Esophagus squamous epithelium (tissue), 5 donors: ENCODE data around the gene VPS35L. TPM values are rescaled to one million over a fixed set of nuclear protein-coding genes. Genes with fewer than 3 reads are reported as not detected.
A peak's percentile ranks its signal among the peaks of the same experiment; 100 is the strongest.
"Not testable (repeated sequence)": the region's sequence is repeated elsewhere in the genome, so short reads cannot be mapped to it uniquely, and the experiment has no call there.

Experiments used
- DNase-seq: peaks from one replicate; lab custom pipeline; 2025; lab: John Stamatoyannopoulos, UW
- H3K27ac ChIP-seq, 4 donors: fragments of 200-600 bp; sonication (generic); one replicate each; pipeline ENCODE4 v1.5.1; 2016 to 2019; ENCODE audit warnings: mild to moderate bottlenecking in 1 of 4
- H3K27me3 ChIP-seq, 4 donors: fragments of 200-600 bp; sonication (generic); 1 replicate in 3 of 4; 2 replicates in 1 of 4; pipeline versions ENCODE4 v1.5.1 to v1.6.0; 2017 to 2021; ENCODE audit warnings: antibody characterized with exemption in 1 of 4
- H3K36me3 ChIP-seq, 3 donors: fragments of 200-600 bp; sonication (generic); one replicate each; pipeline ENCODE4 v1.5.1; 2016 to 2019
- H3K4me1 ChIP-seq, 3 donors: fragments of 200-600 bp; sonication (generic); one replicate each; pipeline ENCODE4 v1.5.1; 2017 to 2019
- H3K4me3 ChIP-seq, 4 donors: fragments of 200-600 bp; sonication (generic); 1 replicate in 3 of 4; 2 replicates in 1 of 4; pipeline ENCODE4 v1.5.1; 2016 to 2019; ENCODE audit warnings: mild to moderate bottlenecking in 2 of 4, moderate library complexity in 1 of 4
- H3K9me3 ChIP-seq, 3 donors: fragments of 200-600 bp; sonication (generic); one replicate each; pipeline ENCODE4 v1.5.1; 2016 to 2019
- CTCF ChIP-seq, 6 experiments: fragments of 450-650 bp in 4 of 6; fragments of 200-600 bp in 2 of 6; sonication (generic) in 2 of 6; IDR thresholded peaks; one replicate each; pipeline ENCODE4 v1.5.1; 2016 to 2019; ENCODE audit warnings: antibody characterized with exemption in 6 of 6, mild to moderate bottlenecking in 4 of 6, moderate library complexity in 4 of 6
- POLR2A ChIP-seq, 4 donors: fragments of 450-650 bp; IDR thresholded peaks; one replicate each; pipeline ENCODE4 v1.6.1; 2017; ENCODE audit warnings: antibody characterized with exemption in 4 of 4, mild to moderate bottlenecking in 4 of 4, moderate library complexity in 3 of 4
- WGBS, 2 donors: methylation state at CpG; one replicate each; pipeline ENCODE4 v1.1.5; 2018; 5-methylcytosine and 5-hydroxymethylcytosine counted together
- intact Hi-C: fragments of 100-400 bp; cut with DNase I; formaldehyde crosslinking; loops from one replicate; pipeline ENCODE4 v1.15.0; 2022
- total RNA-seq, 4 donors: library from RNA; depleted of rRNA; stranded (reverse); fragments of >200 nt; gene quantifications; one replicate each; pipeline ENCODE4 v1.1.0, GENCODE V29; 2016
- donor health status: DM: yes; HTN: yes; CAD: no.

VPS35L gene
- total RNA-seq, 4 donors from 2014 or later = 20.8 to 32.9 (median 23.9) TPM

GRCh38 chr16:19542138-19542821, 13.2 kb upstream of the VPS35L start:
- no peak for TF ChIP-seq POLR2A (IDR thresholded peaks at IDR 0.05)
- TF ChIP-seq CTCF (IDR thresholded peaks at IDR 0.05) = no peak
- 61% methylated on average over 3 of the region's 3 CpGs for WGBS, 2 donors
- no peak for DNase-seq
- Histone ChIP-seq H3K4me3 (no peak overlapping the region), H3K36me3 (peaks cover 0 to 73% (median 0%) of the 10 kb centered on the region in 3 donors), H3K27ac (no peak overlapping the region), H3K27me3 (no peaks in the 10 kb centered on the region), H3K9me3 (no peaks in the 10 kb centered on the region), H3K4me1 (no peaks in the 10 kb centered on the region)
- intact Hi-C loops = no loop called here

DNA sequence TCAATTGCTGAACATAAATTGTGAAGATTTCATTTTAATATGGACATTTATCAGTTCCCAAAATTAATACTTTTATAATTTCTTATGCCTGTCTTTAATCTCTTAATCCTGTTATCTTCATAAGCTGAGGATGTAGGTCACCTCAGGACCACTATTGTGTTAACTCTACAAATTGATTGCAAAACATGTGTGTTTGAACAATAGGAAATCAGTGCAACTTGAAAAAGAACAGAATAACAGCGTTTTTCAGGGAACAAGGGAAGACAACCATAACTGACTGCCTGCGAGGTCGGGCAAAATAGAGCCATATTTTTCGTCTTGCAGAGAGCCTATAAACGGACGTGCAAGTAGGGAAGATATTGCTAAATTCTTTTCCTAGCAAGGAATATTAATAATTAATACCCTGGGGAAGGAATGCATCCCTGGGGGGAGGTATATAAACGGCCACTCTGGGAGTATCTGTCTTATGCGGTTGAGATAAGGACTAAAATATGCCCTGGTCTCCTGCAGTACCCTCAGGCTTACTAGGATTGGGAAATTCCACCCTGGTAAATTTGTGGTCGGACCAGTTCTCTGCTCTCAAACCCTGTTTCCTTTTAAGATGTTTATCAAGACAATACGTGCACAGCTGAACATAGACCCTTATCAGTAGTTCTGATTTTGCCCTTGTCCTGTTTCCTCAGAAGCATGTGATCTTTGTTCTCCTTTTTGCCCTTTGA, 12.1 kb upstream of the VPS35L start:
- H3K27me3 ChIP-seq, H3K4me3 ChIP-seq, intact Hi-C loops, H3K27ac ChIP-seq, DNase-seq, H3K9me3 ChIP-seq, H3K4me1 ChIP-seq: not testable (repeated sequence)
- 74 to 75% methylated on average over 10 of the region's 10 CpGs for WGBS, 2 donors
- H3K36me3 ChIP-seq = peaks cover 0 to 75% (median 1%) of the 10 kb centered on the region in 3 donors

- DNase-seq = no peak
- Histone ChIP-seq H3K27ac (no peak overlapping the region), H3K4me3 (no peak overlapping the region), H3K4me1 (no peaks in the 10 kb centered on the region), H3K36me3 (peaks cover 0 to 74% (median 4%) of the 10 kb centered on the region in 3 donors), H3K27me3 (no peaks in the 10 kb centered on the region), H3K9me3 (no peaks in the 10 kb centered on the region)
- TF ChIP-seq POLR2A (IDR thresholded peaks at IDR 0.05) (no peak), CTCF (IDR thresholded peaks at IDR 0.05) (no peak)
- intact Hi-C loops = no loop called here
- 89 to 99% methylated on average over 3 of the region's 3 CpGs for WGBS, 2 donors
Observed at GRCh38 chr16:19548144-19548543, 7.4 kb upstream of the VPS35L start.

GRCh38 chr16:19549673-19550072, 5.8 kb upstream of the VPS35L start:
- TF ChIP-seq POLR2A (IDR thresholded peaks at IDR 0.05) (no peak), CTCF (IDR thresholded peaks at IDR 0.05) (no peak)
- H3K27ac ChIP-seq = no peak overlapping the region
- H3K4me1 ChIP-seq = peaks cover 0 to 6% (median 3%) of the 10 kb centered on the region in 3 donors
- intact Hi-C loops = no loop called here
- no peaks in the 10 kb centered on the region for H3K9me3 ChIP-seq
- DNase-seq = no peak
- no peaks in the 10 kb centered on the region for H3K27me3 ChIP-seq
- no peak overlapping the region for H3K4me3 ChIP-seq
- peaks cover 0 to 59% (median 4%) of the 10 kb centered on the region in 3 donors for H3K36me3 ChIP-seq

GRCh38 chr16:19555938-19556771, 652 bp downstream of the VPS35L start:
- no peak for DNase-seq
- peak overlapping the region; percentile 78 to 95 (median 90) for H3K27ac ChIP-seq
- H3K9me3 ChIP-seq = no peaks in the 10 kb centered on the region
- H3K27me3 ChIP-seq = no peaks in the 10 kb centered on the region
- peaks cover 8 to 27% (median 9%) of the 10 kb centered on the region in 3 donors for H3K4me1 ChIP-seq
- H3K36me3 ChIP-seq = peaks cover 0 to 10% (median 0%) of the 10 kb centered on the region in 3 donors
- WGBS, 2 donors = 72 to 77% methylated on average over 7 to 8 of the region's 19 CpGs
- H3K4me3 ChIP-seq = peak overlapping the region; percentile 58 to 94 (median 82)
- TF ChIP-seq CTCF (IDR thresholded peaks at IDR 0.05) (no peak), POLR2A (IDR thresholded peaks at IDR 0.05) (no peak)
- intact Hi-C loops = loop anchor here (5.0 kb wide), 1 partner anchor 331 kb away; no protein-coding TSS in a partner anchor
